AG04450 (cell line): Measurements from ENCODE around the gene PSMB2. TPM values are rescaled to one million over a fixed set of nuclear protein-coding genes. Genes with fewer than 3 reads are reported as not detected.

Source experiments
- CTCF ChIA-PET: fragments of 300-600, 350-600 bp; formaldehyde crosslinking; extraction: SDS; loops from one replicate; lab custom pipeline; 2022; ENCODE audit warnings: antibody characterized with exemption, inconsistent platforms; lab: Charles Lee
- POLR2A ChIA-PET: fragments of 350-600 bp; formaldehyde crosslinking; extraction: SDS; loops from one replicate; lab custom pipeline; 2021; ENCODE audit warnings: antibody characterized with exemption, inconsistent platforms; lab: Yijun Ruan, JAX
- DNase-seq: peaks from one replicate; pipeline ENCODE4 v3.0.0-alpha.2; 2011; ENCODE audit warnings: low read depth, low spot score
- H3K27ac ChIP-seq: one replicate; pipeline ENCODE4 v1.5.1; 2012; ENCODE audit warnings: low read depth, low read length, control low read depth
- H3K27me3 ChIP-seq: one replicate; pipeline ENCODE4 v1.6.0; 2012; ENCODE audit warnings: low read length; ENCODE audit not compliant: control insufficient read depth, insufficient read depth
- H3K4me3 ChIP-seq: 2 replicates; pipeline ENCODE4 v1.5.1; 2011; ENCODE audit warnings: mild to moderate bottlenecking, low read depth, low read length, control low read depth
- H3K9me3 ChIP-seq: 2 replicates; pipeline ENCODE4 v1.5.1; 2012; ENCODE audit warnings: low read length; ENCODE audit not compliant: control insufficient read depth, insufficient read depth
- polyA plus RNA-seq: library from polyadenylated mRNA; depleted of rRNA; stranded (reverse); fragments of >200 nt; gene quantifications from 2 replicates; pipeline ENCODE4 v1.2.3, GENCODE V29; 2011
- TF ChIP-seq, protein P1 (sequence below): IDR thresholded peaks from 2 replicates; pipeline ENCODE4 v1.5.1; 2011; ENCODE audit warnings: low read depth, low read length, control low read depth, inconsistent platforms

Gene PSMB2
- polyA plus RNA-seq, 1 experiment: 99.1 TPM

DNA sequence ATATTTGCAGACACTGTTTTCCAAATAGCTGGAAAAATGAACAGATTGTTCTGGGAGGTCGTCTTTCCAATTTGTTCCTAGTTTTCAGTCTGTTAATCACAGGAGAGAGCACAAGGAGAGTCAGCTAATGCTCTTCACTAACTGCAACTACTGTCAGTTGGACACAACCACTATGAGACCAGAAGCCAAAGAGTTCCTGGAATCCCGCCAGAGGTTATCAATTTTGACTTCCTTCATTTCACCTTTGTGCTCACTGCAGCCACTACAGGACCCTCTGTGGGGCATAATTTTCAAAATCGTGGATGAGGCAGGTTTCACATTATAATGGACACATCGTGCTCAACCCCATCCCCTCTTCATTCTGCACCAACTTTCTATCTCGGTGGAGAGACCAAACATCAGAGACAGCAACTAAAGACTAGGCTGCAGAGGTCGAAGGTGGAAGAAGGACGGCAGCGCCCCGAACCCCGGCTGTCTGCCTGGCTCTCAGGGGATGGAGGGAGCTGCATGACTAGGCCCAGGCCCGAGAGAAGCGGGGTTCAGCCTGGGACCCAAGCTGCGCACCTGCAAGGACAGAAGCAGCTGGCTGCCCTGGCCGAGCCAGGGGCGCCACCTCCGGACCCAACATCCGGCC is 84.7 kb downstream of the PSMB2 start:
- peak overlapping the region; percentile 96 for H3K4me3 ChIP-seq
- POLR2A ChIA-PET: interaction anchor here (0.6 to 2.1 kb wide), 8 partner anchors 16 to 213 kb away, joined by 3 to 16 read pairs (median 4); partner anchors contain the start of gene CLSPN
- no peak for DNase-seq
- no peaks in the 10 kb centered on the region for H3K27me3 ChIP-seq
- peak overlapping the region; percentile 95 for H3K27ac ChIP-seq
- CTCF ChIA-PET: interaction anchor here (0.8 to 2.6 kb wide), 6 partner anchors 8 to 171 kb away, joined by 3 to 34 read pairs (median 8); no protein-coding TSS in a partner anchor
- TF ChIP-seq, protein P1, sequence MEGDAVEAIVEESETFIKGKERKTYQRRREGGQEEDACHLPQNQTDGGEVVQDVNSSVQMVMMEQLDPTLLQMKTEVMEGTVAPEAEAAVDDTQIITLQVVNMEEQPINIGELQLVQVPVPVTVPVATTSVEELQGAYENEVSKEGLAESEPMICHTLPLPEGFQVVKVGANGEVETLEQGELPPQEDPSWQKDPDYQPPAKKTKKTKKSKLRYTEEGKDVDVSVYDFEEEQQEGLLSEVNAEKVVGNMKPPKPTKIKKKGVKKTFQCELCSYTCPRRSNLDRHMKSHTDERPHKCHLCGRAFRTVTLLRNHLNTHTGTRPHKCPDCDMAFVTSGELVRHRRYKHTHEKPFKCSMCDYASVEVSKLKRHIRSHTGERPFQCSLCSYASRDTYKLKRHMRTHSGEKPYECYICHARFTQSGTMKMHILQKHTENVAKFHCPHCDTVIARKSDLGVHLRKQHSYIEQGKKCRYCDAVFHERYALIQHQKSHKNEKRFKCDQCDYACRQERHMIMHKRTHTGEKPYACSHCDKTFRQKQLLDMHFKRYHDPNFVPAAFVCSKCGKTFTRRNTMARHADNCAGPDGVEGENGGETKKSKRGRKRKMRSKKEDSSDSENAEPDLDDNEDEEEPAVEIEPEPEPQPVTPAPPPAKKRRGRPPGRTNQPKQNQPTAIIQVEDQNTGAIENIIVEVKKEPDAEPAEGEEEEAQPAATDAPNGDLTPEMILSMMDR: no peak
- peaks cover 4% of the 10 kb centered on the region; the same call in 1 of the 2 replicates for H3K9me3 ChIP-seq

DNA sequence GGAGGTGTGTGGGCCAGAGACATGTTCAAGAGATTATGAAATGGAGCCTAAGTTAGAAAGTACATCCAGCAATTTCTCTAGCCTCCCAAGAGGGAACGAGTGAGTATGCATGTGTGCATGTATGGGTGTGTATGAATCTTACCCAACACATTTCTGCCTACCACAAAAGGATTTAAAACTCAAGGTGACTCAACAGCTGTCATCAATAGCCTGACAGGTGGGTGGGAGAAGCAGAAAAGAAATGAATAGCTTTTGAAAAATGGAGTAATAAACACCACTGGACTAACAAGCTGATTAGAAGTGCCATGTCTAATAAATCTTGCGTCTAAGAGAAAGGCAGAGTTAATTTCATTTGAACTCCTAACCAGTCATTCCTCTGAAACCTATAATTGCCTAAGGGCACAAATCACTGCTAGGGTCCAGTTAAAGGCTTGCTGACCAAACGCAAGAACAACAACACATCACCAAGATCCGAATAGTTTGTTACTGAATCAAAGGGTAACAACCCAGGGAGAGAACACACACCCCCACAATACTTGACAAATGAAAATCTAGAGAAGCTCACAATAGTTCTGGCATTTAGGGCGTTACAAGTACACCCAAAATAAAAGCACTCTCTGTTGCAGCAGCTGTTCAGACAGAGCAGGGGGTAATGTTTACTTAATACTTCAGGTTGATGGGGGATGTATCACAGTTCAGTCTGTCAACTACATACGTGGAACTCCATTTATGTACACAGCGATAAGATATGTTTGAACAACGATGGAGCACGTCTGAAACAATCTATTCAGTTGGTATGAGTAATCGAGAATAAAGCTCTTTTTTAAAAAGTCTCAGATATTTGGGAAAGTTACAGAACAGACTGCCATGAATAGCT is 85.5 kb downstream of the PSMB2 start:
- Histone ChIP-seq H3K4me3 (peak overlapping the region; percentile 96), H3K27me3 (no peaks in the 10 kb centered on the region), H3K27ac (peak overlapping the region; percentile 32), H3K9me3 (peaks cover 4% of the 10 kb centered on the region; the same call in 1 of the 2 replicates)
- DNase-seq: no peak
- ChIA-PET POLR2A (interaction anchor here (0.6 to 2.1 kb wide), 5 partner anchors 16 to 105 kb away, joined by 3 to 12 read pairs (median 4); no protein-coding TSS in a partner anchor), CTCF (interaction anchor here (0.8 to 2.6 kb wide), 6 partner anchors 9 to 171 kb away, joined by 3 to 34 read pairs (median 8); no protein-coding TSS in a partner anchor)
- TF ChIP-seq, protein P1: no peak

DNA sequence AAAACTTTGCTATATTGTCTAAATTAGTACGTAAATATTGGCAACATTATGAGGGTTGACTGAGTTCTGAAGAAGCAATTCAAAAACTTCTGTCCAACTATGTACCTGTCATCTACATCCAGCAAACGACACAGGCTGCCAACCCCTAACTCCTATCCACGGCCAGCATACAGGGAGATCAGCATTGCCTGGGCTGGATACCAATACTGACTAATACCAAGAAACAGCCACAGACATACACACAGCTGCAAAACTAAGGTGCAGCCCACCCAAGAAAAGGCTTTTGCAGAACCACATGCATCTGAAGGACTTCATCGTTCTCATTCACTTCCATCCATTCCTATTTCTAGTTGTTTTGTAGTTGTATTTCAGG is 86.1 kb downstream of the PSMB2 start:
- H3K9me3 ChIP-seq: peaks cover 4% of the 10 kb centered on the region; the same call in 1 of the 2 replicates
- peak overlapping the region; percentile 25 for H3K27ac ChIP-seq
- peak overlapping the region; percentile 96 for H3K4me3 ChIP-seq
- ChIA-PET CTCF (interaction anchor here (1.6 kb wide), 1 partner anchor 10 kb away, joined by 12 read pairs; no protein-coding TSS in a partner anchor), POLR2A (no interaction called here)
- H3K27me3 ChIP-seq: no peaks in the 10 kb centered on the region
- no peak for DNase-seq
- TF ChIP-seq, protein P1: no peak

DNA sequence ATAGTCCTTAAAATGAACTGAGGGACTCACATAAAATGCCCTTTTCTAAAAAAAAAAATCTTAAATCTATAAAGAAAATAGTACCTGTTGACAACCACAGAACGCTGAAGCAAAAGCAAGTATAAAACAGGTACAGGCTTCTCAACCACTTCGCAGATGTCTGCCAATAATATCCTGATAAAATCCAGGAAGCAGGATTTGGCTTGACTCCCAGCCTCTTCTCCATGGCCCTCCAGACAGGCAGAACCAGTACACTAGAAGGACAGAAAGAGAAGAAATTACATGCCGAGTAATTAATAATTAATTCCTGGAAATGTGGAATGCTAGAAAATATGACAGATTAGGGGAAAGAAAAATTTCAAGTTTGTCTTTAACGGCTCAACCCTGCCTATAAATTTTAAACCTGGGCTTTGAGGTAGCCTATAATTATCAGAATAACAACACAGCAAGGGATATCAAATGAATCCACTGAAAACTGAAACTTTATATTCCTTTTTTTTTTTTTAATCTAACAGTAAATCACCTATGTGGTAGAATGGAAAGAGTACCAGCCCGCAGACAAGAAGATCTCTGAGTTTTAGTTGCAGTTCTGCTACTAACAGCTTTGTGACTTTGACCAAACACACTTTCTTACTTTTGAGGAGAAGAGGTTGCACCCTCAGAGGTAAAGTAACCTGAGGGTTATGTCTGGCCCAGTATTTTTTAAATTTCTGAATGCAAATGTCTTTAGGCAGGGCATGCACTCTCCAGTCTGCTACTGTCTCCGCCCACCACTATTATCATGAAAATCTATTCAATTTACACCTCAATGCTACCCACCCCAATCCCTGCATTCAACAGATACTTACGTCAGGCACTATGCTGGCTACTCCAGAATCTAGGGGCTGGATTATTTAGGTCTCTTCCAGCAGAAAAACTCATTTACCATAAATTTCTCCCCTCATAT is 86.8 kb downstream of the PSMB2 start:
- H3K9me3 ChIP-seq: peaks cover 4% of the 10 kb centered on the region; the same call in 1 of the 2 replicates
- POLR2A ChIA-PET: no interaction called here
- CTCF ChIA-PET: interaction anchor here (1.1 kb wide), 1 partner anchor 103 kb away, joined by 3 read pairs; no protein-coding TSS in a partner anchor
- no peak overlapping the region for H3K4me3 ChIP-seq
- H3K27me3 ChIP-seq: no peaks in the 10 kb centered on the region
- H3K27ac ChIP-seq: no peak overlapping the region
- DNase-seq: no peak
- TF ChIP-seq, protein P1: no peak
